ENCODE results near the gene TPSAB1. TPM values are rescaled to one million over a fixed set of nuclear protein-coding genes. Genes with fewer than 3 reads are reported as not detected.

The TPSAB1 gene
- total and polyA plus RNA-seq, 4 donors, result 0.23 to 10.8 (median 1.2) TPM

GRCh38 chr16:1261131-1261892 lies 20.8 kb downstream of the TPSAB1 start:
- WGBS, result 15% methylated on average over 47 of the region's 47 CpGs
- Histone ChIP-seq H3K27me3 (ENCODE audit: control insufficient read depth in 4 of 4, insufficient read depth in 4 of 4, low read length in 3 of 4) (peaks cover 0 to 9% (median 1%) of the 10 kb centered on the region in 4 donors), H3K36me3 (ENCODE audit: control insufficient read depth in 4 of 4, insufficient read depth in 3 of 4, low read depth in 1 of 4, low read length in 3 of 4) (no peaks in the 10 kb centered on the region), H3K27ac (ENCODE audit: low read depth in 1 of 2, low read length in 2 of 2) (no peak overlapping the region), H3K9me3 (ENCODE audit: control insufficient read depth in 4 of 4, low read length in 3 of 4) (no peaks in the 10 kb centered on the region), H3K4me3 (ENCODE audit: low read depth in 1 of 3, low read length in 3 of 3) (no peak overlapping the region), H3K9ac (ENCODE audit: low read depth in 1 of 2, low read length in 2 of 2) (no peak overlapping the region), H3K4me1 (ENCODE audit: control insufficient read depth in 4 of 4, insufficient read depth in 4 of 4, low read length in 3 of 4) (no peaks in the 10 kb centered on the region)
- no peak for TF ChIP-seq REST (IDR thresholded peaks at IDR 0.05)
- TF ChIP-seq EGR1 (IDR thresholded peaks at IDR 0.05; ENCODE audit: low read depth in 2 of 2), result no peak
- TF ChIP-seq MAX (IDR thresholded peaks at IDR 0.05), result no peak
- TF ChIP-seq ZBTB33 (IDR thresholded peaks at IDR 0.05), result no peak
- no peak for TF ChIP-seq SP1 (IDR thresholded peaks at IDR 0.05)
- no peak for TF ChIP-seq RAD21 (IDR thresholded peaks at IDR 0.05)
- no peak for TF ChIP-seq RXRA (IDR thresholded peaks at IDR 0.05)
- TF ChIP-seq ATF3 (IDR thresholded peaks at IDR 0.05), result no peak
- DNase-seq (ENCODE audit: low spot score), result no peak

- H3K9me3 ChIP-seq (ENCODE audit: control insufficient read depth in 4 of 4, low read length in 3 of 4), result no peaks in the 10 kb centered on the region
- H3K27ac ChIP-seq (ENCODE audit: low read depth in 1 of 2, low read length in 2 of 2), result no peak overlapping the region
- TF ChIP-seq TAF1 (conservative IDR thresholded peaks at IDR 0.05), result no peak
- no peak for TF ChIP-seq NR2F2 (IDR thresholded peaks at IDR 0.05)
- no peak for TF ChIP-seq FOXA2 (IDR thresholded peaks at IDR 0.05)
- TF ChIP-seq REST (IDR thresholded peaks at IDR 0.05), result no peak
- TF ChIP-seq MAX (IDR thresholded peaks at IDR 0.05), result no peak
- TF ChIP-seq JUND (IDR thresholded peaks at IDR 0.05), result no peak
- TF ChIP-seq EGR1 (IDR thresholded peaks at IDR 0.05; ENCODE audit: low read depth in 2 of 2), result no peak
- no peak for TF ChIP-seq FOXA1 (IDR thresholded peaks at IDR 0.05)
- TF ChIP-seq ATF3 (IDR thresholded peaks at IDR 0.05), result no peak
- no peak for TF ChIP-seq RXRA (IDR thresholded peaks at IDR 0.05)
- no peak for TF ChIP-seq YY1 (IDR thresholded peaks at IDR 0.05)
- no peak for TF ChIP-seq ZBTB33 (IDR thresholded peaks at IDR 0.05)
- TF ChIP-seq GABPA (IDR thresholded peaks at IDR 0.05 in 1 of 2, conservative IDR thresholded peaks at IDR 0.05 in 1 of 2), result no peak
- H3K4me1 ChIP-seq (ENCODE audit: control insufficient read depth in 4 of 4, insufficient read depth in 4 of 4, low read length in 3 of 4), result no peaks in the 10 kb centered on the region
- H3K36me3 ChIP-seq (ENCODE audit: control insufficient read depth in 4 of 4, insufficient read depth in 3 of 4, low read depth in 1 of 4, low read length in 3 of 4), result no peaks in the 10 kb centered on the region
- no peak overlapping the region for H3K4me3 ChIP-seq (ENCODE audit: low read depth in 1 of 3, low read length in 3 of 3)
- H3K27me3 ChIP-seq (ENCODE audit: control insufficient read depth in 4 of 4, insufficient read depth in 4 of 4, low read length in 3 of 4), result peaks cover 0 to 9% (median 1%) of the 10 kb centered on the region in 4 donors
- DNase-seq (ENCODE audit: low spot score), result no peak
- no peak overlapping the region for H3K9ac ChIP-seq (ENCODE audit: low read depth in 1 of 2, low read length in 2 of 2)
- WGBS, result 84% methylated on average over 32 of the region's 32 CpGs
Observed at GRCh38 chr16:1262210-1262845, 21.8 kb downstream of the TPSAB1 start.
